NK-92 treated with Interleukin-12 subunit alpha and Interleukin-12 subunit beta, amount 100 ng/mL, for 24 hours (cell line): Measurements from ENCODE around the gene SGMS1.
"Not testable (repeated sequence)": the region's sequence is repeated elsewhere in the genome, so short reads cannot be mapped to it uniquely, and the experiment has no call there.

Experiments used
- DNase-seq: peaks from one replicate; lab custom pipeline; 2025; lab: John Stamatoyannopoulos, UW

The SGMS1 gene

GRCh38 chr10:50623663-50624412 is at the start of gene SGMS1:
Gene SGMS1, minus strand, starts transcription at chr10:50623956. Its CDS starts 279,842 bp downstream, at chr10:50344114.
- DNase-seq = peak; percentile 83

- DNase-seq = not testable (repeated sequence)
These were observed 48.4 kb upstream of the SGMS1 start for GRCh38 chr10:50672152-50672551.

GRCh38 chr10:50671645-50672044 is 47.9 kb upstream of the SGMS1 start:
- DNase-seq = not testable (repeated sequence)

- not testable (repeated sequence) for DNase-seq
These were observed 46.2 kb upstream of the SGMS1 start for GRCh38 chr10:50669957-50670356.

- DNase-seq = not testable (repeated sequence)
These were observed 43.6 kb upstream of the SGMS1 start for GRCh38 chr10:50667353-50667752.

GRCh38 chr10:50662420-50662819 is 38.7 kb upstream of the SGMS1 start:
- not testable (repeated sequence) for DNase-seq

- not testable (repeated sequence) for DNase-seq
These were observed 37.8 kb upstream of the SGMS1 start for GRCh38 chr10:50661563-50661962.

GRCh38 chr10:50659865-50660730 is 36.3 kb upstream of the SGMS1 start:
- peak; percentile 59 for DNase-seq

GRCh38 chr10:50659016-50659864 is 35.5 kb upstream of the SGMS1 start:
- not testable (repeated sequence) for DNase-seq

GRCh38 chr10:50658165-50658564 is 34.4 kb upstream of the SGMS1 start:
- DNase-seq = no peak

- no peak for DNase-seq
These were observed 30.0 kb upstream of the SGMS1 start for GRCh38 chr10:50653758-50654157.

- DNase-seq = no peak
These were observed 29.4 kb upstream of the SGMS1 start for GRCh38 chr10:50653142-50653541.

- DNase-seq = no peak
These were observed 28.1 kb upstream of the SGMS1 start for GRCh38 chr10:50651808-50652207.

- no peak for DNase-seq
These were observed 26.7 kb upstream of the SGMS1 start for GRCh38 chr10:50650481-50650880.

GRCh38 chr10:50648935-50649227 is 25.1 kb upstream of the SGMS1 start:
- DNase-seq = no peak

- no peak for DNase-seq
These were observed 24.6 kb upstream of the SGMS1 start for GRCh38 chr10:50648089-50648934.

- not testable (repeated sequence) for DNase-seq
These were observed 23.6 kb upstream of the SGMS1 start for GRCh38 chr10:50647350-50647749.

- no peak for DNase-seq
These were observed 21.5 kb upstream of the SGMS1 start for GRCh38 chr10:50645236-50645635.

GRCh38 chr10:50641626-50642025 is 17.9 kb upstream of the SGMS1 start:
- no peak for DNase-seq

GRCh38 chr10:50640238-50640637 is 16.5 kb upstream of the SGMS1 start:
- DNase-seq = no peak
